OCI-LY3 (cell line): ENCODE measurements around the gene NUBPL.

Source experiments
- H2AFZ ChIP-seq: fragments of 200-600, 300-600 bp; shearing (Covaris generic); 2 replicates; pipeline ENCODE4 v1.6.0; 2014; ENCODE audit warnings: antibody characterized with exemption, low read depth, low read length
- H3K27ac ChIP-seq: fragments of 200-600, 300-600 bp; sonication (generic); 2 replicates; pipeline ENCODE4 v1.5.1; 2014; ENCODE audit warnings: mild to moderate bottlenecking, low read length, moderate library complexity, mixed read lengths
- H3K27me3 ChIP-seq: fragments of 200-600, 300-600 bp; sonication (generic); 2 replicates; pipeline ENCODE4 v1.6.1; 2014; ENCODE audit warnings: low read depth, low read length, mixed read lengths
- H3K36me3 ChIP-seq: fragments of 200-600, 300-600 bp; sonication (generic); replicated peaks from 2 replicates; pipeline ENCODE3; 2014; ENCODE audit warnings: low read depth, low read length, mixed read lengths
- H3K4me1 ChIP-seq: fragments of 300-600, 200-600 bp; sonication (generic); 2 replicates; pipeline ENCODE4 v1.6.1; 2014; ENCODE audit warnings: low read length, mixed read lengths
- H3K4me2 ChIP-seq: fragments of 200-600, 300-600 bp; sonication (generic); 2 replicates; pipeline ENCODE4 v1.6.1; 2014; ENCODE audit warnings: low read length, mixed read lengths
- H3K4me3 ChIP-seq: fragments of 300-600, 200-600 bp; sonication (generic); 2 replicates; pipeline ENCODE4 v1.5.1; 2014; ENCODE audit warnings: antibody characterized with exemption, mild to moderate bottlenecking, low read length, moderate library complexity
- H3K79me2 ChIP-seq: fragments of 300-600, 200-600 bp; shearing (Covaris generic); 2 replicates; pipeline ENCODE4 v1.6.1; 2014; ENCODE audit warnings: mild to moderate bottlenecking, low read length, mixed read lengths
- H3K9ac ChIP-seq: fragments of 300-600, 200-600 bp; shearing (Covaris generic); 2 replicates; pipeline ENCODE4 v1.6.0; 2014; ENCODE audit warnings: mild to moderate bottlenecking, low read length, moderate library complexity
- H3K9me3 ChIP-seq: fragments of 200-600, 300-600 bp; shearing (Covaris generic); 2 replicates; pipeline ENCODE4 v1.6.1; 2014; ENCODE audit warnings: low read length, mixed read lengths; ENCODE audit not compliant: insufficient read depth
- H4K20me1 ChIP-seq: fragments of 200-600, 300-600 bp; sonication (generic); 2 replicates; pipeline ENCODE4 v1.6.1; 2016; ENCODE audit warnings: low read length, mixed read lengths; ENCODE audit not compliant: insufficient read depth
- CTCF ChIP-seq: fragments of 200-600, 300-600 bp; sonication (generic); IDR thresholded peaks from 2 replicates; pipeline ENCODE4 v1.5.1; 2014; ENCODE audit warnings: antibody characterized with exemption, low read length, low read depth
- EZH2phosphoT487 ChIP-seq: fragments of 200-600 bp; shearing (Covaris generic); IDR thresholded peaks from 2 replicates; pipeline ENCODE4 v1.6.1; 2018; ENCODE audit warnings: antibody characterized with exemption, mixed run types, low read depth

Gene NUBPL

DNA sequence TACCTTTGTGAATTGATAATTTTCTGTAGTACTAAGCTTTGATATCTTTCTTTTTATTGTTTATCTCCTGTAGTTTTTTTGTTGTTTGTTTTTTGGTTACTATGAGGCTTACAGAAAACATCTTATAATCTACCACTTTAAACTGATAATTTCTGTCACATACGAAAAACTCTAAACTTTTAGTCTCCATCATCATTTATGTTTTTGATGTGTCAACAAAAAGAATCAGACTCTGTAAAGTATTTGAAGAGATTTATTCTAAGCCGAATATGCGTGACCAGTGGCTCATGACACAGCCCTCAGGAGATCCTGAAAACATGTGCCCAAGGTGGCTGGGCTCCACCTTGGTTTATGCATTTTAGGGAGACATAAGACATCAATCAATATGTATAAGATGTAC, 348.8 kb downstream of the NUBPL start:
- H3K36me3 ChIP-seq, result no peaks in the 10 kb centered on the region
- no peaks in the 10 kb centered on the region for H3K79me2 ChIP-seq
- H3K9me3 ChIP-seq, result peaks cover 5% of the 10 kb centered on the region; the same call in 1 of the 2 replicates
- H3K4me2 ChIP-seq, result no peak overlapping the region
- H3K4me1 ChIP-seq, result no peaks in the 10 kb centered on the region
- no peak overlapping the region for H2AFZ ChIP-seq
- H3K27ac ChIP-seq, result no peak overlapping the region
- H3K27me3 ChIP-seq, result no peaks in the 10 kb centered on the region
- no peak overlapping the region for H3K4me3 ChIP-seq
- no peaks in the 10 kb centered on the region for H4K20me1 ChIP-seq
- TF ChIP-seq EZH2phosphoT487, result no peak
- TF ChIP-seq CTCF, result no peak
- no peak overlapping the region for H3K9ac ChIP-seq
